ENCODE measurements around the gene LILRA5.
"Not testable (repeated sequence)": the region's sequence is repeated elsewhere in the genome, so short reads cannot be mapped to it uniquely, and the experiment has no call there.

The LILRA5 gene

GRCh38 chr19:54312436-54313377 lies at the start of gene LILRA5:
LILRA5 (minus strand) TSS chr19:54313166; CDS start chr19:54313019, 147 bp downstream.
- DNase-seq: no peak

DNA sequence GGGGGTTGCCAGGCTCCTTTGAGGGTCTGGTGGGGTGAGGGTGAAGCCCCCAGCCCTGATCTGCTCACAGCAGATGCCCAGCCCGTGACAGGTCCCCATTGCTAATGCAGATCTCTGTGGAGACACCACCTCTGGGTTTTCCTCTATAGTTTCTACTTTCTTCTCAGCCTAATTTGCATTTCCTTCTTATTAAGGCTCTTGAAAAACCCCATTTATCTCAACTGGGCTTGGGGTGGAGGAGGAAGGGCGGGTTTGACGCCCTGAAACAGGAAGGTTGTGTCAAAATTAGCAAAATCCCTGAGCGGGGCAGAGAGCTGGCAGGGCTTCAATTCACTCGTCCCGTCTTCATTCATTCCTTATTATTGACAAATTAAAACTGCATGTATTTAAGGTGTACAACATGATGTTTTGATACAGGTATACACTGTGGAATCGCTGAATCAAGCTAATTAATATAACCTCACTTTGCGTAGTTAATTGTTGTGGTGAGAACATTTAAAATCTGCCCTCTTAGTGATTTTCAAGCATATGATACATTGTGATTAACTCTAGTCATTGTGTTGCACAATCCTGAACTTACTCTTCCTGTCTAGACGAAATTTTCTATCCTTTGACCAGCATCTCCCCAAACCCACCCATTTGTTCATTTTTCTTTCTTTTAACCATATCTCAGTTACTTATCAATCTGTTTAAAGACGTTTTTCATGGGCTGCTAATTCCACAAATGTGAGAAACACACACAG lies 48.9 kb upstream of the LILRA5 start:
- not testable (repeated sequence) for DNase-seq

DNA sequence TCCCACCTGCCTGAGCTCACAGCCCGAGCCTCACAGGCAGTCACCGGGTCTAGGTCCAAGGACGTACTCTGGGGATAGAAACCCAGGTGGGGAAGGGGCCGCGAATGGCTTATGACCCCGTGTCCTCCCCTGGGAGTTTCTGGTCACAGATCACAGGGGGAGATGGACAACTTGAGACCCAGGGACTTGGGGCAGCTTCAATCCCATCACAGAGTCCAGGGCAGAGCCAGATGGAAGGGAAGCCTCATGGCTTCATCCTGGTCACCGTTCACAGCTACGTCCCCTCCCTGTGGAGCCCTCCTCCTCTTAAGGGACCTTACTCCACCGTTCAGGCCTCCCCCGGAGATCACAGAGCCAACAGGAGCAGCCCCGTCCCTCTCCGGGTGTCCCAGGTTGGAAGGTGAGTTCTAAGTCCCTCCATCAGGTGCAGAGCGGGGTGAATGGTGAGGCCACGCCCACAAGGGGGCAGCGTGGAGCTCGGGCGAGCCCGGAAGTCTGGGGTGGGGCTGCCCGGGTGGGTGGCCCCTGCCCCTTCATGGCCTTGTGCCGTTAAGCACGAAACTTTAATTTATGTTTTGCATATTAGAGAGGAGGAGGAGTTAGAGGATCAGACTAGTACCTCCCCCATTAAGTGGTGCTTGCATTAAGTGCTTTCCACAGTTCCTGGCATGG lies 46.3 kb upstream of the LILRA5 start:
- DNase-seq: peak; percentile 58

- no peak for DNase-seq
These were observed 44.4 kb upstream of the LILRA5 start for GRCh38 chr19:54357381-54357780.

- DNase-seq: no peak
These were observed 43.6 kb upstream of the LILRA5 start for GRCh38 chr19:54356444-54357056.

DNA sequence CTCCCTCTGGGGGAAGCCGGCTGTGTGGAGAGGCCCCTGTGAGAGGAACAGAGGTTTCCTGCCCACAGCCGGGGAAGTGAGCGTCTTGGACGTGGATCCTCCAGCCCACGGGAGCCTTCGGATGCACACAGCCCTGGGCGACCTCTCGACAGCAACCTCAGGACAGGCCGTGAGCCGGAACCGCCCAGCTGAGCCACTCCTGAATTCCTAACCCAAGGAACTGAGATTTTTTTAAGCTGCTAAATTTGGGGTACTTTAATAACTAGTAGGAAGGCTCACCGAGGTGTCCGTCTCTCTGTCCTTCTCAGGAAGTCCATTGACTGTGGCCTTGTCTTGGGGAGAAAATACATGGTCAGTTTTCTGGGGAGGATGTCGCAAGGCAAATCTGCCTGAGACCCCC lies 42.7 kb upstream of the LILRA5 start:
- DNase-seq: no peak

DNA sequence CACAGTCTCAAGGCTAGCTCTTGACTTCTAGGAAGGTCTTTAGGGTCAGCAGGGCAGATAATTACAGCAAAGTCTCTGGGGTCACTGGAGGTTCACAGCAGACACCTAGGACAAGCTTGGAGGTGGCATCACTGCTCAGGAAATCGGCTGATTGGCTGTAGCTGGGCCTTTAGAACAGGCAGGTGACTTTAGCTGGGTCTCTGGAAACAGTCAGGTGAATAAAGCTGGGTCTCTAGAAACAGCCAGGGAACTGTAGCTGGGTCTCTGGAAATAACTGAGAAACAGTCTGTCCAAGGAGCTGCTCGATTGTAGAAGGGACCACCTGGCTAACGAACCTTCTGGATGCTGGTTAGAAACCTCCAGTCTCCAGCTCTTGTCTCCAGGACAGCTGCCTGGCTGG lies 41.8 kb upstream of the LILRA5 start:
- DNase-seq: no peak

- no peak for DNase-seq
These were observed 39.6 kb upstream of the LILRA5 start for GRCh38 chr19:54352546-54352945.

- DNase-seq: no peak
These were observed 39.1 kb upstream of the LILRA5 start for GRCh38 chr19:54352041-54352440.

GRCh38 chr19:54351474-54351873 lies 38.5 kb upstream of the LILRA5 start:
- DNase-seq: no peak

DNA sequence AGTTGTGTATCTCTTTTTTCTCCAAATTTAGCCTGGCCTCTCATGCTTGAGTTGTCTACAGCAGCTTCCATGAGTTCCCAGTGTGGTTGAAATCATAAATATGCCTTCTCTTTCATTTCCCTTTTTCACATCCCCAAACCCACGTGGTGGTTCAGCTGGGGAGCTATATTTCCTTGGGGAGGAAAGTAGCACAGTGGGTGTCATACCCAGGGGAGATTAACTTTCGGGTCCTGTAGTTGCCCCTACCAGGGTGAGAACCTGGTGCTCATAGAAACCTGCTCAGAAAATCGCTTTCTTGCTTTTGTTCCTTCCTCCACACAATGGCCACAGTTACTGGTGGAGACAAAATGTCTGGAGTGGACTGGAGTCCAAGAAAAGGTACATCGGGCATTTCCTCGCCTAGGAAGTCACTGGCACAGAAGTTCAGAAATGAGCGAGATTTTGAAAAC lies 33.0 kb upstream of the LILRA5 start:
- DNase-seq: no peak

- DNase-seq: no peak
These were observed 30.9 kb upstream of the LILRA5 start for GRCh38 chr19:54343868-54344267.

DNA sequence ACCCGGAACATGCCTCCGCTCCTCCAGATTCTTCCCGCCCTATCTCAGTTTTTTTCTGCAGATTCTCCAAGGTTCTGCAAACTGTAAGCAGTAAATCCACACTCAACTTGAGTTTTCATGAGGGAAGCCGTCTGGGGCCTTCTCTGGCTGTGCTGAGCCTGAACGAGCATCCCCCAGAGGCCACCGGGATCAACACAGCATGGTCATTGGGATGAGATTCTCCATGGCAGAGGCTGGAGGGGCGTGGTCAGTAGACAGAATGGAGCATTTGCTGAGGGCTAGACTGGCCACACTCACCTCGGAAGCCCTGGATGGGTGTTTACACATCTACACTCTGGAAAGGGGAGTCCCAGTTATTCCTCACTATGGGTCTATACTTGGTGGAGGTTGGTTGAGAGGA lies 28.3 kb upstream of the LILRA5 start:
- no peak for DNase-seq

GRCh38 chr19:54339646-54340358 lies 26.8 kb upstream of the LILRA5 start:
- DNase-seq: no peak

DNA sequence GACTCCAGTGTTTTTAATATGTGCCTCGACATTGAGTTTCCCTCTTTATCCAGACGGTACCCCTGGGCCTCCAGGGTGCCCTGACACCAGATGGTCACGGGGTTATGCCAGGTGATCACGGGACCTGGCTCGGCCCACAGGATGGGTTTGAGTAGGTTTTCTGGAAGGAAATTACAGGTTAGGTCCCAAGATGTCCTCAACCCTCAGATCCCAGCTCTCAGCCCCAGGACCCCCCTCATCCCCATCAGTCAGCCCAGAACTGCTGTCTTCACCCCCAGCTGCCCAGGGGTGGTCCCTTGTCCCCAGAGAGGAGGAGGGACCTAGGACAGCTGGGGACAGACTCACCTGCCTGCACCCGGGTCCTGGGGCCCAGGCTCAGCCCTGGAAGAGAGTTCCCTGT lies 25.6 kb upstream of the LILRA5 start:
- no peak for DNase-seq

DNA sequence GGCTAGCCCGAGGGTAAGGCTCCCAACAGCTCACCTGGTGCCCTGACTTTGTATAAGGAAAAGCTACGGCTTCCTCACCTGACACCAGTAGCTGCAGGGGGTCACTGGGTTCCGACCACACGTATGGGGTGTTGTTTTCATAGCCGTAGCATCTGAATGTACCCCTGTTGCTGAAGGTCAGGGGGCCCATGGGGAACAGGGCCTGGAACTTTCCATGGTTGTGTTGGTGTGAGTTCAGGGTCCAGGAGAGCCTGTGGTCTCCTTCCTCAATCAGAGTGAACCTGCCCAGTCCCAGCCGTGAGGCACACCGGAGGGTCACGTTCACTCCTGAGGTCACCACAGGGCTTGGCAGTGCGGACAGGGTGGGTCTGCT lies 24.9 kb upstream of the LILRA5 start:
- no peak for DNase-seq

DNA sequence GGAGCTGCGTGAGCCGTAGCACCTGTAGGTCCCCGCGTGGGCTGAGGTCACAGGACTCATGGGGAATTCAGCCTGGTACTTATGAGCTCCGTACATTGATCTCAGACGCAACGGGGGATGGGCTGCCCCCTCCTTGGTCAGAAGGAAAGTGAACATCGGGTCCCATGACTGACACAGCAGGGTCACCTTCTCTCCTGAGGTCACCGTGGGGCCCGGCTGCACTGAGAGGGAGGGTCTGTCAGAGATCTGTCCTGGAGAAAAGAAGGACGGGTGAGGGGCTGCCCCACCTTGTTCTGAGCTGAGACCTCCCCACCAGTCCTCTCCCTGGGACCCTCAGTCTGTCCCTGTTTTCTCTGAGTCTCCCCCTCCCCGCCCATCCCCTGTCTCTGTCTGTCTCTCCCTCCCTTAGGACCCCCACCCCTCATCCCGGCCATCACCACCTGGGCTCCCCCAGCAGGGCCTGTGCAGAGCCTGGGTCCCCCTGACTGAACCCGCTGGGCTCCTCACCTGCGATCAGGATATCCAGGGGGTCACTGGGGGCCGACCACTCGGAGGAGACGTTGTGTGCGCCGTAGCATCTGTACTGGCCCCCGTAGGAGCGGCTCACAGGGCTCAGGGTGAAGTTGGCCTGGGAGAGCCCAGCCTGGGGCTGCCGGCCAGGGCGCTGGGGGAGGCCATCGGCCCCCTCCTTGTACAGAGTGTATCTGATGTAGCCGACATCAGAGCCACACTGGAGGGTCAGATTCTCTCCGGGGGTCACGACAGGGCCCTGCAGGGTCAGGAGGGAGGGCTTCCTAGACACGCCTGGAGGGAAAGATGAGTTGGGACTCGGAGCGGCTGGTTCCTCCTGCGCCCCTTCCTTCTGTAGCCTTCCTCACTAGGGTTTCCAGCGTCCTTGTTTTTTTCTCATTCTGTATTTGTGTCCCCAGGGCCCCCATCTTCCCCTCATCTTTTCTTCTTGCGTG lies 24.2 kb upstream of the LILRA5 start:
- no peak for DNase-seq

- no peak for DNase-seq
These were observed 23.3 kb upstream of the LILRA5 start for GRCh38 chr19:54335979-54336892.

DNA sequence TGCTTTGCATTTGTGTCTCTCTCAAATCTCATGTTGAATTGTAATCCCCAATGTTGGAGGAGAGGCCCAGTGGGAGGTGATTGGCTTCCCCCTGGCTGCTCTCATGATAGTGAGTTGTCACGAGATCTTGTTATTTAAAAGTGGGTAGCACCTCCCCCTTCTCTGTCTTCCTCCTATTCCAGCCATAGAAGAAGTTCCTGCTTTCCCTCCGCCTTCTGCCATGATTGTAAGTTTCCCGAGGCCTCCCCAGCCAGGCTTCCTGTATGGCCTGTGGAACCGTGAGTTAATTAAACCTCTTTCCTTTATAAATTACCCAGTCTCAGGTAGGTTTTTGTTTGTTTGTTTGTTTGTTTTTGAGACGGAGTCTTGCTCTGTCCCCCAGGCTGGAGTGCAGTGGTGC lies 22.2 kb upstream of the LILRA5 start:
- DNase-seq: no peak

Measured in activated T-cell treated with anti-CD3 and anti-CD28 coated beads for 4 hours (primary cell).